ENCODE measurements around the gene MROH2A.

MROH2A gene

GRCh38 chr2:233822101-233822771 lies 44.1 kb downstream of the MROH2A start:
- Mint-ChIP-seq H3K9me3 (peaks cover 12% of the 10 kb centered on the region), H3K4me1 (peaks cover 8% of the 10 kb centered on the region), H3K4me3 (no peak overlapping the region), H3K27me3 (ENCODE audit: low read depth, poor library complexity) (peaks cover 15% of the 10 kb centered on the region), H3K27ac (no peak overlapping the region), H3K36me3 (ENCODE audit: low read depth) (no peaks in the 10 kb centered on the region)
- no peak for DNase-seq
- no peak for TF ChIP-seq CTCF (IDR thresholded peaks at IDR 0.05)

GRCh38 chr2:233822781-233823730 lies 44.9 kb downstream of the MROH2A start:
- TF ChIP-seq CTCF (IDR thresholded peaks at IDR 0.05), result no peak
- Mint-ChIP-seq H3K9me3 (peaks cover 12% of the 10 kb centered on the region), H3K36me3 (ENCODE audit: low read depth) (no peaks in the 10 kb centered on the region), H3K4me3 (no peak overlapping the region), H3K27me3 (ENCODE audit: low read depth, poor library complexity) (peaks cover 14% of the 10 kb centered on the region), H3K4me1 (peaks cover 2% of the 10 kb centered on the region), H3K27ac (no peak overlapping the region)
- DNase-seq, result no peak

GRCh38 chr2:233823731-233824121 lies 45.6 kb downstream of the MROH2A start:
- Mint-ChIP-seq H3K27ac (no peak overlapping the region), H3K4me3 (no peak overlapping the region), H3K9me3 (peaks cover 12% of the 10 kb centered on the region), H3K36me3 (ENCODE audit: low read depth) (no peaks in the 10 kb centered on the region), H3K4me1 (no peaks in the 10 kb centered on the region), H3K27me3 (ENCODE audit: low read depth, poor library complexity) (peaks cover 12% of the 10 kb centered on the region)
- DNase-seq, result no peak
- TF ChIP-seq CTCF (IDR thresholded peaks at IDR 0.05), result no peak

GRCh38 chr2:233824373-233824772 lies 46.2 kb downstream of the MROH2A start:
- Mint-ChIP-seq H3K9me3 (peaks cover 12% of the 10 kb centered on the region), H3K36me3 (ENCODE audit: low read depth) (no peaks in the 10 kb centered on the region), H3K27me3 (ENCODE audit: low read depth, poor library complexity) (peaks cover 12% of the 10 kb centered on the region), H3K4me3 (no peak overlapping the region), H3K27ac (no peak overlapping the region), H3K4me1 (no peaks in the 10 kb centered on the region)
- DNase-seq, result no peak
- TF ChIP-seq CTCF (IDR thresholded peaks at IDR 0.05), result no peak

- Mint-ChIP-seq H3K27ac (no peak overlapping the region), H3K9me3 (peaks cover 12% of the 10 kb centered on the region), H3K36me3 (ENCODE audit: low read depth) (no peaks in the 10 kb centered on the region), H3K27me3 (ENCODE audit: low read depth, poor library complexity) (no peaks in the 10 kb centered on the region), H3K4me1 (peaks cover 7% of the 10 kb centered on the region), H3K4me3 (no peak overlapping the region)
- no peak for TF ChIP-seq CTCF (IDR thresholded peaks at IDR 0.05)
- no peak for DNase-seq
These were observed 50.5 kb downstream of the MROH2A start for GRCh38 chr2:233828546-233829192.
